Measurements from ENCODE around the gene EHF. TPM values are rescaled to one million over a fixed set of nuclear protein-coding genes. Genes with fewer than 3 reads are reported as not detected.
"Not testable (repeated sequence)": the region's sequence is repeated elsewhere in the genome, so short reads cannot be mapped to it uniquely, and the experiment has no call there.

Gene EHF
- total RNA-seq, 1 donor from 2014 or later, result 22.7 TPM

DNA sequence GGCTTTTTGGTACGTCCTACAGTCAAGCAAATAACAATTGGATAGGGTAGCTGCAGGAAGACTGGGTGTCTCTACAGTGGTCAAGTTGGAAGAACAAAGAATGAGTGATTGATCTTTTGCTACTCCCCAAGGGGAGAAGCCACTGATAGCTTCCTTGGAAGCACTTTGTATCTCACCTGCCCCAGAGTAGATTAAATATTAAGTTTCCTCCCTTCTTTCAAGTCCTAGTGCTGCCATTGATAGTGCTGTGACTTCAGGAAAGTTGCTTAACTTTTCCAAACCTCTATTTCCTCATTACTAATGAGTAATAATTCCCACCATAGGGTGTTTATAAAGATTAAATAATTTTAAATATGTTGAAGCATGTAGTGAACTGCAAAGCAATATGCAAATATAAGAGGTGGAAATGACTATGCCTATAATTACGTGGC lies 35.6 kb upstream of the EHF start:
- TF ChIP-seq, protein P1, sequence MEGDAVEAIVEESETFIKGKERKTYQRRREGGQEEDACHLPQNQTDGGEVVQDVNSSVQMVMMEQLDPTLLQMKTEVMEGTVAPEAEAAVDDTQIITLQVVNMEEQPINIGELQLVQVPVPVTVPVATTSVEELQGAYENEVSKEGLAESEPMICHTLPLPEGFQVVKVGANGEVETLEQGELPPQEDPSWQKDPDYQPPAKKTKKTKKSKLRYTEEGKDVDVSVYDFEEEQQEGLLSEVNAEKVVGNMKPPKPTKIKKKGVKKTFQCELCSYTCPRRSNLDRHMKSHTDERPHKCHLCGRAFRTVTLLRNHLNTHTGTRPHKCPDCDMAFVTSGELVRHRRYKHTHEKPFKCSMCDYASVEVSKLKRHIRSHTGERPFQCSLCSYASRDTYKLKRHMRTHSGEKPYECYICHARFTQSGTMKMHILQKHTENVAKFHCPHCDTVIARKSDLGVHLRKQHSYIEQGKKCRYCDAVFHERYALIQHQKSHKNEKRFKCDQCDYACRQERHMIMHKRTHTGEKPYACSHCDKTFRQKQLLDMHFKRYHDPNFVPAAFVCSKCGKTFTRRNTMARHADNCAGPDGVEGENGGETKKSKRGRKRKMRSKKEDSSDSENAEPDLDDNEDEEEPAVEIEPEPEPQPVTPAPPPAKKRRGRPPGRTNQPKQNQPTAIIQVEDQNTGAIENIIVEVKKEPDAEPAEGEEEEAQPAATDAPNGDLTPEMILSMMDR (conservative IDR thresholded peaks at IDR 0.05; ENCODE audit: low read depth, low read length), result no peak

GRCh38 chr11:34585735-34586487 lies 35.0 kb upstream of the EHF start:
- H3K4me3 ChIP-seq (ENCODE audit: low read depth, low read length), result peak overlapping the region; percentile 36
- DNase-seq (ENCODE audit: low read depth), result peak; percentile 57

More for the DNA sequence above, 35.6 kb upstream of the EHF start:
- no peak for DNase-seq (ENCODE audit: low read depth)
- H3K4me3 ChIP-seq (ENCODE audit: low read depth, low read length), result no peak overlapping the region

GRCh38 chr11:34586488-34587281 lies 34.2 kb upstream of the EHF start:
- no peak overlapping the region for H3K4me3 ChIP-seq (ENCODE audit: low read depth, low read length)
- TF ChIP-seq, protein P1 (conservative IDR thresholded peaks at IDR 0.05; ENCODE audit: low read depth, low read length), result no peak
- DNase-seq (ENCODE audit: low read depth), result no peak

More at GRCh38 chr11:34585735-34586487, 35.0 kb upstream of the EHF start:
- TF ChIP-seq, protein P1 (conservative IDR thresholded peaks at IDR 0.05; ENCODE audit: low read depth, low read length), result peak; percentile 66

- TF ChIP-seq, protein P1 (conservative IDR thresholded peaks at IDR 0.05; ENCODE audit: low read depth, low read length), result no peak
Measured at GRCh38 chr11:34587282-34587677, 33.6 kb upstream of the EHF start.

DNA sequence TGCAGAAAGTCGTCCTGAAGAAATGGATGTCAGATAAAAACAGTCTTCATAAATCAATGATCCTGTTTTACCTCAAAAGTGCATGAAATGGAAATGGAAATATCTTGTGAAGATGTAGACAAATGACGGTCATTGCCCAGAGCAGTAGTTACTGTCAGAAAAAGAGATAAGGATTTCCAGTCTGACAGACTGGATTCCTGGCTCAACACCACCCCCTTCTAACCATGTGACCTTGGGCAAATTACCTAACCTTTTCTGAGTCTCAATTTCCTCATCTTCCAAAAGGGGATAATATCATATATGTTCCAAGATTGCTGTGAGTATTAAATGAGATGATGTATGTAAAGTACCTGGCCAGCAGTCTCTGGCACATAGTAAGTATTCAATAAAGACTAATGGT lies 32.9 kb upstream of the EHF start:
- DNase-seq (ENCODE audit: low read depth), result no peak
- TF ChIP-seq, protein P1 (conservative IDR thresholded peaks at IDR 0.05; ENCODE audit: low read depth, low read length), result no peak
- H3K4me3 ChIP-seq (ENCODE audit: low read depth, low read length), result no peak overlapping the region

More at GRCh38 chr11:34587282-34587677, 33.6 kb upstream of the EHF start:
- no peak overlapping the region for H3K4me3 ChIP-seq (ENCODE audit: low read depth, low read length)
- DNase-seq (ENCODE audit: low read depth), result no peak

- no peak for DNase-seq (ENCODE audit: low read depth)
- no peak overlapping the region for H3K4me3 ChIP-seq (ENCODE audit: low read depth, low read length)
- TF ChIP-seq, protein P1 (conservative IDR thresholded peaks at IDR 0.05; ENCODE audit: low read depth, low read length), result no peak
Measured at GRCh38 chr11:34588701-34589100, 32.2 kb upstream of the EHF start.

DNA sequence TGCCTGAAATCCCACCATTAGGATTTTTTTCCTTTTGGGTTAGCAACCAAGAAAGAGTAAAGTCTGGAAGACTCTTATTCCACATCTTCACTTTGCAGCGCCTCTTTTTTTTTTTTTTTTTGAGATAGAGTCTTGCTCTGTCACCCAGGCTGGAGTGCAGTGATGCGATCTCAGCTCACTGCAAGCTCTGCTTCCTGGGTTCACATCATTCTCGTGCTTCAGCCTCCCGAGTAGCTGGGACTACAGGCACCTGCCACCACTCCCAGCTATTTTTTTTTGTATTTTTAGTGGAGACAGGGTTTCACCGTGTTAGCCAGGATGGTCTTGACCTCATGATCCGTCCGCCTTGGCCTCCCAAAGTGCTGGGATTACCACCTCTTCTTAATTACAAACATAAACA lies 31.7 kb upstream of the EHF start:
- DNase-seq (ENCODE audit: low read depth); H3K4me3 ChIP-seq (ENCODE audit: low read depth, low read length): not testable (repeated sequence)
